ENCODE measurements around the gene SEMA6A.

The SEMA6A gene

GRCh38 chr5:116521173-116521872, 53.3 kb downstream of the SEMA6A start:
- DNase-seq: no peak

GRCh38 chr5:116520771-116521170, 53.9 kb downstream of the SEMA6A start:
- no peak for DNase-seq

- DNase-seq: no peak
These were observed 56.2 kb downstream of the SEMA6A start for GRCh38 chr5:116518423-116518822.

- no peak for DNase-seq
These were observed 57.1 kb downstream of the SEMA6A start for GRCh38 chr5:116517488-116517887.

- no peak for DNase-seq
These were observed 58.6 kb downstream of the SEMA6A start for GRCh38 chr5:116516021-116516420.

- DNase-seq: no peak
These were observed 60.1 kb downstream of the SEMA6A start for GRCh38 chr5:116514421-116514970.

- DNase-seq: no peak
These were observed 64.1 kb downstream of the SEMA6A start for GRCh38 chr5:116510517-116510916.

- DNase-seq: no peak
These were observed 65.0 kb downstream of the SEMA6A start for GRCh38 chr5:116509483-116510244.

GRCh38 chr5:116508835-116509234, 65.8 kb downstream of the SEMA6A start:
- no peak for DNase-seq

GRCh38 chr5:116507941-116508655, 66.5 kb downstream of the SEMA6A start:
- DNase-seq: no peak

GRCh38 chr5:116507051-116507537, 67.5 kb downstream of the SEMA6A start:
- no peak for DNase-seq

- no peak for DNase-seq
These were observed 68.1 kb downstream of the SEMA6A start for GRCh38 chr5:116506488-116506887.

- no peak for DNase-seq
These were observed 69.9 kb downstream of the SEMA6A start for GRCh38 chr5:116504593-116505166.

- no peak for DNase-seq
These were observed 72.0 kb downstream of the SEMA6A start for GRCh38 chr5:116502616-116503015.

- DNase-seq: no peak
These were observed 72.5 kb downstream of the SEMA6A start for GRCh38 chr5:116502138-116502537.

GRCh38 chr5:116498503-116499048, 76.0 kb downstream of the SEMA6A start:
- no peak for DNase-seq

- no peak for DNase-seq
These were observed 77.0 kb downstream of the SEMA6A start for GRCh38 chr5:116497631-116498030.

GRCh38 chr5:116495786-116496357, 78.8 kb downstream of the SEMA6A start:
- no peak for DNase-seq

- DNase-seq: no peak
These were observed 79.7 kb downstream of the SEMA6A start for GRCh38 chr5:116494784-116495450.

- DNase-seq: no peak
These were observed 81.8 kb downstream of the SEMA6A start for GRCh38 chr5:116492776-116493175.

GRCh38 chr5:116492016-116492623, 82.5 kb downstream of the SEMA6A start:
- no peak for DNase-seq
